HepG2 (cell line): ENCODE data around the gene PLK3. TPM values are rescaled to one million over a fixed set of nuclear protein-coding genes. Genes with fewer than 3 reads are reported as not detected.

ENCODE experiments used
- CCAR2 ChIP-seq: fragments of 200-400 bp; formaldehyde crosslinking; optimal IDR thresholded peaks from 2 replicates; pipeline ENCODE3; 2018; ENCODE audit warnings: low read depth, mild to moderate bottlenecking, low read length, moderate library complexity
- GTF2F1 ChIP-seq: fragments of 150-350 bp; IDR thresholded peaks from 2 replicates; pipeline ENCODE4 v1.6.1; 2014; ENCODE audit warnings: low read length
- NR2F2 ChIP-seq: IDR thresholded peaks from 2 replicates; pipeline ENCODE4 v1.6.1; 2012; ENCODE audit warnings: low read depth, inconsistent platforms, borderline replicate concordance
- PAXIP1 ChIP-seq: sonication (generic); formaldehyde crosslinking; conservative IDR thresholded peaks from 2 replicates; pipeline ENCODE4 v1.4.0; 2020; ENCODE audit warnings: mild to moderate bottlenecking, missing genetic modification reagents, moderate library complexity
- RFXAP ChIP-seq: sonication (generic); formaldehyde crosslinking; IDR thresholded peaks from 2 replicates; pipeline ENCODE4 v1.4.0; 2020; ENCODE audit warnings: missing genetic modification reagents, borderline replicate concordance
- TARDBP ChIP-seq: sonication (generic); formaldehyde crosslinking; IDR thresholded peaks from 2 replicates; pipeline ENCODE4 v1.8.0; 2022; ENCODE audit warnings: mild to moderate bottlenecking, missing genetic modification reagents
- TOE1 ChIP-seq: sonication (generic); formaldehyde crosslinking; IDR thresholded peaks from 2 replicates; pipeline ENCODE4 v1.4.0; 2020; ENCODE audit warnings: mild to moderate bottlenecking, missing genetic modification reagents
- ZBTB49 ChIP-seq: sonication (generic); formaldehyde crosslinking; IDR thresholded peaks from 2 replicates; pipeline ENCODE4 v1.4.0; 2020; ENCODE audit warnings: missing genetic modification reagents, borderline replicate concordance
- ZNF205 ChIP-seq: IDR thresholded peaks from 2 replicates; pipeline ENCODE4 v1.6.1; 2018; ENCODE audit warnings: missing biosample characterization, missing genetic modification reagents
- ZNF280B ChIP-seq: sonication (generic); formaldehyde crosslinking; IDR thresholded peaks from 2 replicates; pipeline ENCODE4 v1.5.0; 2020; ENCODE audit warnings: missing genetic modification reagents, mild to moderate bottlenecking, borderline replicate concordance
- ZNF496 ChIP-seq: sonication (generic); formaldehyde crosslinking; IDR thresholded peaks from 2 replicates; pipeline ENCODE4 v1.8.1; 2023; ENCODE audit warnings: mild to moderate bottlenecking, moderate library complexity, missing genetic modification reagents; ENCODE audit not compliant: insufficient replicate concordance
- ZNF607 ChIP-seq: sonication (generic); formaldehyde crosslinking; IDR thresholded peaks from 2 replicates; pipeline ENCODE4 v1.5.1; 2020; ENCODE audit warnings: missing genetic modification reagents, mild to moderate bottlenecking, borderline replicate concordance
- ZNF75D ChIP-seq: sonication (generic); formaldehyde crosslinking; IDR thresholded peaks from 2 replicates; pipeline ENCODE4 v1.8.1; 2023; ENCODE audit warnings: missing genetic modification reagents, mild to moderate bottlenecking, borderline replicate concordance
- polyA plus RNA-seq, 8 experiments: library from polyadenylated mRNA; depleted of rRNA in 3 of 8; stranded (reverse) in 7 of 8; unstranded in 1 of 8; fragments of >200 nt; fragmentation: Illumina TruSeq in 4 of 8; extraction: Trizol in 4 of 8; gene quantifications; 2 replicates each; pipeline versions ENCODE4 v1.2.1 to v1.2.3, GENCODE V29; 2011 to 2016; ENCODE audit warnings: low read depth in 4 of 8, missing spikeins in 1 of 8, mixed read lengths in 1 of 8; ENCODE audit not compliant: insufficient read depth in 1 of 8
- total RNA-seq, 5 experiments: library from RNA; depleted of rRNA; stranded (reverse); fragments of >200 nt; fragmentation: Illumina TruSeq; extraction: Trizol; gene quantifications; 2 replicates each; pipeline ENCODE4 v1.2.3, GENCODE V29; 2016; ENCODE audit warnings: low read depth in 1 of 5
- TF ChIP-seq, protein P1 (sequence below): sonication (generic); formaldehyde crosslinking; IDR thresholded peaks from 2 replicates; pipeline ENCODE4 v1.4.0; 2020; ENCODE audit warnings: missing genetic modification reagents, low read depth, mild to moderate bottlenecking, borderline replicate concordance
- TF ChIP-seq, protein P2 (sequence below): sonication (generic); formaldehyde crosslinking; IDR thresholded peaks from 2 replicates; pipeline ENCODE4 v1.8.0; 2022; ENCODE audit warnings: mild to moderate bottlenecking, missing genetic modification reagents, moderate library complexity
- TF ChIP-seq, protein P3 (sequence below): sonication (generic); formaldehyde crosslinking; IDR thresholded peaks from 2 replicates; pipeline ENCODE4 v1.4.0; 2020; ENCODE audit warnings: mild to moderate bottlenecking, missing genetic modification reagents, borderline replicate concordance

PLK3 gene
- total and polyA plus RNA-seq, 2 of the 13 experiments (the other 11 are each of a cell fraction or from before 2014, with no cell fraction given), result 9.8 to 16.9 TPM

- TF ChIP-seq, protein P1, sequence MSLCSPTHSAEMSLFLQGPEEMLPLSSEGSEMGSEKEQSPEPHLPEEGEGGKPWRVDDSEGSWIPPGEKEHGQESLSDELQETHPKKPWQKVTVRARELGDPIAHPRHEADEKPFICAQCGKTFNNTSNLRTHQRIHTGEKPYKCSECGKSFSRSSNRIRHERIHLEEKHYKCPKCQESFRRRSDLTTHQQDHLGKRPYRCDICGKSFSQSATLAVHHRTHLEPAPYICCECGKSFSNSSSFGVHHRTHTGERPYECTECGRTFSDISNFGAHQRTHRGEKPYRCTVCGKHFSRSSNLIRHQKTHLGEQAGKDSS, result no peak; the same call in 1 of the 2 replicates
- no peak; the same call in 1 of the 2 replicates for TF ChIP-seq ZNF205 (CRISPR knock-in tag)
- TF ChIP-seq ZNF496 (CRISPR knock-in tag), result no peak
- no peak for TF ChIP-seq TOE1 (CRISPR knock-in tag)
- TF ChIP-seq RFXAP (CRISPR knock-in tag), result no peak
- TF ChIP-seq, protein P2, sequence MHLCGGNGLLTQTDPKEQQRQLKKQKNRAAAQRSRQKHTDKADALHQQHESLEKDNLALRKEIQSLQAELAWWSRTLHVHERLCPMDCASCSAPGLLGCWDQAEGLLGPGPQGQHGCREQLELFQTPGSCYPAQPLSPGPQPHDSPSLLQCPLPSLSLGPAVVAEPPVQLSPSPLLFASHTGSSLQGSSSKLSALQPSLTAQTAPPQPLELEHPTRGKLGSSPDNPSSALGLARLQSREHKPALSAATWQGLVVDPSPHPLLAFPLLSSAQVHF (CRISPR knock-in tag), result 0 out of 2 replicates have a peak, but pooled peaks have one; percentile 48
- TF ChIP-seq NR2F2, result no peak
- no peak for TF ChIP-seq CCAR2
- TF ChIP-seq, protein P3, sequence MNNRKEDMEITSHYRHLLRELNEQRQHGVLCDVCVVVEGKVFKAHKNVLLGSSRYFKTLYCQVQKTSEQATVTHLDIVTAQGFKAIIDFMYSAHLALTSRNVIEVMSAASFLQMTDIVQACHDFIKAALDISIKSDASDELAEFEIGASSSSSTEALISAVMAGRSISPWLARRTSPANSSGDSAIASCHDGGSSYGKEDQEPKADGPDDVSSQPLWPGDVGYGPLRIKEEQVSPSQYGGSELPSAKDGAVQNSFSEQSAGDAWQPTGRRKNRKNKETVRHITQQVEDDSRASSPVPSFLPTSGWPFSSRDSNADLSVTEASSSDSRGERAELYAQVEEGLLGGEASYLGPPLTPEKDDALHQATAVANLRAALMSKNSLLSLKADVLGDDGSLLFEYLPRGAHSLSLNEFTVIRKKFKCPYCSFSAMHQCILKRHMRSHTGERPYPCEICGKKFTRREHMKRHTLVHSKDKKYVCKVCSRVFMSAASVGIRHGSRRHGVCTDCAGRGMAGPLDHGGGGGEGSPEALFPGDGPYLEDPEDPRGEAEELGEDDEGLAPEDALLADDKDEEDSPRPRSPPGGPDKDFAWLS, result no peak
- no peak for TF ChIP-seq ZBTB49
- TF ChIP-seq GTF2F1, result no peak
- TF ChIP-seq ZNF607 (CRISPR knock-in tag), result 0 out of 2 replicates have a peak, but pooled peaks have one; percentile 34
- TF ChIP-seq ZNF75D (CRISPR knock-in tag), result no peak
- peak; percentile 5; the same call in 1 of the 2 replicates for TF ChIP-seq PAXIP1 (CRISPR knock-in tag)
- TF ChIP-seq TARDBP (CRISPR knock-in tag), result peak; percentile 53; the same call in 1 of the 2 replicates
- no peak for TF ChIP-seq ZNF280B (CRISPR knock-in tag)
These were observed 15.8 kb upstream of the PLK3 start (continued) for GRCh38 chr1:44784094-44785028.
